OCI-LY7 (cell line): Measurements from ENCODE around the gene TUBGCP2.

ENCODE experiments used
- EZH2phosphoT487 ChIP-seq: fragments of 200-600 bp; sonication (generic); IDR thresholded peaks from 2 replicates; pipeline ENCODE4 v1.6.1; 2018; ENCODE audit warnings: low read depth, borderline replicate concordance, mild to moderate bottlenecking, mixed run types, antibody characterized with exemption, low read length, moderate library complexity, mixed read lengths
- TF ChIP-seq, protein P1 (sequence below): fragments of 200-600 bp; sonication (generic); conservative IDR thresholded peaks from 2 replicates; pipeline ENCODE4 v1.5.1; 2014; ENCODE audit warnings: mild to moderate bottlenecking, antibody characterized with exemption, low read length, moderate library complexity, mixed read lengths

DNA sequence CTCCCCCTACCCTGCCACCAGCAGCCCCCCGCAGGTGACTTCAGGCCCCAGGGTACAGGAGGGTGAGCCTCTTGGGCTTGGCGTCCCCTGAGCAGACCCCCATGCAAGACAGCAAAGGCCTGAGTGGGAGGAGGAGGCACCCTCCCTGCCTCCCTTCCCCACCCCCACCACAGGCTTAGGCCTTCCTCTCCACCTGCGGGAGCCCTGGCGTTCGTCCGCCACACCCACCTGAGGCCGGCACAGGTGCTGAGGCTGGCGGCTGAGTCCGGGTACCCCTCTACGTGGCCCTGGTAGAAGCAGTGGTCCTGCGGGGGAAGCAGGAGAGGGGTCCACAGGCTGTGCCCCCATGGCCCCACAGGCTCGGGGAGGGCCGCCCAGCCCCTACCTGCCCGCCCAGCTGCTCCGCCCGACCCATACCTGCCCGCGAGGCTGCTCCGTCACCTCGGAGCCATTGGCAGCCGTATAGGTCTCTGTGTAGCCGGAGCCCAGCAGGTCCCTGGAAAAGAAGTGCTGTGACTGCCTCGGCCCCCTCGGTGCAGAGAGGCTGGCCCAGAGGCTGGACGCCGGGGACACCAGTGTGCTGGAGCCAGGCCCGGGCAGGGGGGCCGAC lies 35.0 kb downstream of the TUBGCP2 start:
- TF ChIP-seq, protein P1, sequence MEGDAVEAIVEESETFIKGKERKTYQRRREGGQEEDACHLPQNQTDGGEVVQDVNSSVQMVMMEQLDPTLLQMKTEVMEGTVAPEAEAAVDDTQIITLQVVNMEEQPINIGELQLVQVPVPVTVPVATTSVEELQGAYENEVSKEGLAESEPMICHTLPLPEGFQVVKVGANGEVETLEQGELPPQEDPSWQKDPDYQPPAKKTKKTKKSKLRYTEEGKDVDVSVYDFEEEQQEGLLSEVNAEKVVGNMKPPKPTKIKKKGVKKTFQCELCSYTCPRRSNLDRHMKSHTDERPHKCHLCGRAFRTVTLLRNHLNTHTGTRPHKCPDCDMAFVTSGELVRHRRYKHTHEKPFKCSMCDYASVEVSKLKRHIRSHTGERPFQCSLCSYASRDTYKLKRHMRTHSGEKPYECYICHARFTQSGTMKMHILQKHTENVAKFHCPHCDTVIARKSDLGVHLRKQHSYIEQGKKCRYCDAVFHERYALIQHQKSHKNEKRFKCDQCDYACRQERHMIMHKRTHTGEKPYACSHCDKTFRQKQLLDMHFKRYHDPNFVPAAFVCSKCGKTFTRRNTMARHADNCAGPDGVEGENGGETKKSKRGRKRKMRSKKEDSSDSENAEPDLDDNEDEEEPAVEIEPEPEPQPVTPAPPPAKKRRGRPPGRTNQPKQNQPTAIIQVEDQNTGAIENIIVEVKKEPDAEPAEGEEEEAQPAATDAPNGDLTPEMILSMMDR: no peak
- no peak for TF ChIP-seq EZH2phosphoT487
